ENCODE measurements around the gene IL23R.

GRCh38 chr1:67171978-67172377, 5.7 kb downstream of the IL23R start:
- TF ChIP-seq YY1 (IDR thresholded peaks at IDR 0.05; ENCODE audit: insufficient read depth, insufficient replicate concordance, low read depth, low read length) (no peak), CTCF (CRISPR knock-in tag; IDR thresholded peaks at IDR 0.05) (no peak)
